ENCODE data around the gene KRTAP10-3. TPM values are rescaled to one million over a fixed set of nuclear protein-coding genes. Genes with fewer than 3 reads are reported as not detected.
"Not testable (repeated sequence)": the region's sequence is repeated elsewhere in the genome, so short reads cannot be mapped to it uniquely, and the experiment has no call there.

The KRTAP10-3 gene
- total RNA-seq, 1 experiment from 2014 or later: not detected

- Histone ChIP-seq H3K27me3 (ENCODE audit: low read length) (no peaks in the 10 kb centered on the region), H4K20me1 (ENCODE audit: low read length) (no peaks in the 10 kb centered on the region), H3K9ac (ENCODE audit: low read length) (no peak overlapping the region), H3K4me1 (ENCODE audit: insufficient read depth, low read length) (peaks cover 10% of the 10 kb centered on the region; the same call in 1 of the 2 replicates), H3K4me2 (ENCODE audit: low read length) (peak overlapping the region; percentile 42; the same call in 1 of the 2 replicates), H3K79me2 (ENCODE audit: low read length) (no peaks in the 10 kb centered on the region), H3K9me2 (replicated peaks; ENCODE audit: low read length) (no peaks in the 10 kb centered on the region), H2AFZ (ENCODE audit: low read length) (0 out of 2 replicates have a peak overlapping the region, but pooled peaks have one; percentile 17), H3K27ac (ENCODE audit: low read length) (no peak overlapping the region), H3K9me3 (ENCODE audit: low read length) (0 out of 2 replicates have a peak, but pooled peaks cover 5% of the 10 kb centered on the region), H3K4me3 (ENCODE audit: low read length) (no peak overlapping the region), H3F3A (ENCODE audit: low read length, unreplicated experiment) (no peaks in the 10 kb centered on the region), H3K36me3 (ENCODE audit: low read depth, low read length) (no peaks in the 10 kb centered on the region)
- no TSS peak for BruUV-seq (replicated peaks)
- peak; percentile 12 for DNase-seq
- no peak for ATAC-seq
- intact Hi-C loops (cut with micrococcal nuclease): no loop called here
- ChIA-PET POLR2A (ENCODE audit: unreplicated experiment) (no interaction called here), CTCF (no interaction called here)
- no peak for TF ChIP-seq CTCF (conservative IDR thresholded peaks at IDR 0.05; ENCODE audit: low read depth, low read length)
- TF ChIP-seq EZH2 (IDR thresholded peaks at IDR 0.05; ENCODE audit: low read length, unreplicated experiment): no peak
Observed at GRCh38 chr21:44583089-44583799, 24.6 kb upstream of the KRTAP10-3 start.

DNA sequence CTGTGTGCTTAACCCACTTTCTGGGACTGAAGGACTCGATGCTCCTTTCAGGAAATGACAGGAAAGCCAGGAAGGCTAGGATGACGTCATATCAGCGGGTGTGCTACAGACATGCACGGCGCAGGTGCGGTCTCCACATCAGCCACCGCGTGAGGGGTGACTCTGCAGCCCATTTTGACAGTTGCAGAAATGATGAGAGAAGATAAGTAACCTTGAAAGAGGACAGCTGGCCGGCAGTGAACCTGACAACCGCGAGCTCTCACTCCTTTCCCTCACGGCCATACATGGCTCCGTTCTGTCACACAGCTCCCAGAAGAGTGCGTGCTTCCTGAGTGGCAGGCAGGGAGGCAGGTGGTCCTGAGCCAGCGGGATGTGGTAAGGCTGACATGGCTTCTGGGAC lies 23.5 kb upstream of the KRTAP10-3 start:
- TF ChIP-seq CTCF (conservative IDR thresholded peaks at IDR 0.05; ENCODE audit: low read depth, low read length): no peak
- no peak for TF ChIP-seq EZH2 (IDR thresholded peaks at IDR 0.05; ENCODE audit: low read length, unreplicated experiment)
- TF ChIP-seq EZH2phosphoT487 (IDR thresholded peaks at IDR 0.05; ENCODE audit: borderline replicate concordance, low read length): no peak
- Histone ChIP-seq H3K27ac (ENCODE audit: low read length) (no peak overlapping the region), H3K4me3 (ENCODE audit: low read length) (no peak overlapping the region), H3K27me3 (ENCODE audit: low read length) (no peaks in the 10 kb centered on the region), H3F3A (ENCODE audit: low read length, unreplicated experiment) (no peaks in the 10 kb centered on the region), H3K4me1 (ENCODE audit: insufficient read depth, low read length) (peaks cover 10% of the 10 kb centered on the region; the same call in 1 of the 2 replicates), H3K9me2 (replicated peaks; ENCODE audit: low read length) (no peaks in the 10 kb centered on the region), H3K9ac (ENCODE audit: low read length) (no peak overlapping the region), H3K36me3 (ENCODE audit: low read depth, low read length) (no peaks in the 10 kb centered on the region), H3K4me2 (ENCODE audit: low read length) (no peak overlapping the region), H3K9me3 (ENCODE audit: low read length) (0 out of 2 replicates have a peak, but pooled peaks cover 5% of the 10 kb centered on the region), H2AFZ (ENCODE audit: low read length) (no peak overlapping the region), H4K20me1 (ENCODE audit: low read length) (no peaks in the 10 kb centered on the region), H3K79me2 (ENCODE audit: low read length) (no peaks in the 10 kb centered on the region)
- DNase-seq (no peak), ATAC-seq (no peak)
- ChIA-PET CTCF (no interaction called here), POLR2A (ENCODE audit: unreplicated experiment) (no interaction called here)
- intact Hi-C loops (cut with micrococcal nuclease): no loop called here
- no TSS peak for BruUV-seq (replicated peaks)

GRCh38 chr21:44581158-44581557 lies 22.6 kb upstream of the KRTAP10-3 start:
- Histone ChIP-seq H3K9me2 (replicated peaks; ENCODE audit: low read length) (no peaks in the 10 kb centered on the region), H3K36me3 (ENCODE audit: low read depth, low read length) (no peaks in the 10 kb centered on the region), H3K9me3 (ENCODE audit: low read length) (0 out of 2 replicates have a peak, but pooled peaks cover 5% of the 10 kb centered on the region), H3K4me3 (ENCODE audit: low read length) (no peak overlapping the region), H3K4me1 (ENCODE audit: insufficient read depth, low read length) (peaks cover 10% of the 10 kb centered on the region; the same call in 1 of the 2 replicates), H3K79me2 (ENCODE audit: low read length) (no peaks in the 10 kb centered on the region), H3K4me2 (ENCODE audit: low read length) (no peak overlapping the region), H3K27ac (ENCODE audit: low read length) (no peak overlapping the region), H3K27me3 (ENCODE audit: low read length) (no peaks in the 10 kb centered on the region), H2AFZ (ENCODE audit: low read length) (no peak overlapping the region), H4K20me1 (ENCODE audit: low read length) (no peaks in the 10 kb centered on the region), H3K9ac (ENCODE audit: low read length) (no peak overlapping the region), H3F3A (ENCODE audit: low read length, unreplicated experiment) (no peaks in the 10 kb centered on the region)
- CTCF ChIA-PET: interaction anchor here (1.7 kb wide), 1 partner anchor 213 kb away, joined by 4 read pairs; no protein-coding TSS in a partner anchor
- TF ChIP-seq CTCF (conservative IDR thresholded peaks at IDR 0.05; ENCODE audit: low read depth, low read length): no peak
- TF ChIP-seq EZH2 (IDR thresholded peaks at IDR 0.05; ENCODE audit: low read length, unreplicated experiment): no peak
- TF ChIP-seq EZH2phosphoT487 (IDR thresholded peaks at IDR 0.05; ENCODE audit: borderline replicate concordance, low read length): no peak
- BruUV-seq (replicated peaks): no TSS peak
- no peak for ATAC-seq
- no peak for DNase-seq
- intact Hi-C loops (cut with micrococcal nuclease): no loop called here
- POLR2A ChIA-PET (ENCODE audit: unreplicated experiment): no interaction called here

DNA sequence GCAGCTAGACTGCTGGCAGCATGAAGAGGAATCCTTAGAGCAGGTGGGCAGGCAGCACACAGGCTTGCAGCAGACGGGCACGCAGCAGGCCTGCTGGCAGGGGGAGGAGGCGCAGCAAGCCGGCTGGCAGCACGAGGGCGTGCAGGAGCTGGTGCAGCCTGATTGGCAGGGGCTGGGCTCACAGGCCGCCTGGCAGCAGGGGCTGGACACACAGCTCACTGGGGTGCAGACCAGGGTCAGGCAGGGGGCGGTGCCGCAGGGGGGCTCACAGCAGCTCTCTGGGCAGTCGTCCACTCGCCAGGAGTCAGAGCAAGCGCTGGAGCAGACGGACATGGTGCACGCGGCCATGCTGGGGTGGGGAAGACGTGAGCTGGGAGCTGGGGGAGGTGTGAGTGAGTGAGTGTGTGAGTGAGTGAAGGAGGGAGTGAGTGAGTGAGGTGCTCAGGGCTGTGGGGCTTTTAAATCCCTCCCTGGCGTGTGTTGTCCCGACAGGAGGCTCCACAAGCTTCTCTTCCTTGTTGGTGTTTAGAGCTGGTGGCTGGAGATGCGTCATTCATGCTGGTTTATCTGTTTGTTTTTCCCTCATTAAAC lies 21.7 kb upstream of the KRTAP10-3 start, which contains the start of gene KRTAP10-5:
TSS of gene KRTAP10-5 (minus strand) at position 374 of the 591 bp plus-strand sequence. CDS start at position 348, 26 bp downstream.
- H3K79me2 ChIP-seq (ENCODE audit: low read length); H3F3A ChIP-seq (ENCODE audit: low read length, unreplicated experiment); H3K4me1 ChIP-seq (ENCODE audit: insufficient read depth, low read length); H3K27me3 ChIP-seq (ENCODE audit: low read length); BruUV-seq (replicated peaks); H3K9me3 ChIP-seq (ENCODE audit: low read length); H3K9me2 ChIP-seq (replicated peaks; ENCODE audit: low read length); POLR2A ChIA-PET (ENCODE audit: unreplicated experiment); intact Hi-C loops (cut with micrococcal nuclease); H3K36me3 ChIP-seq (ENCODE audit: low read depth, low read length); H4K20me1 ChIP-seq (ENCODE audit: low read length): not testable (repeated sequence)
- H3K9ac ChIP-seq (ENCODE audit: low read length): peak within 1 kb of the TSS; percentile 11; the same call in 1 of the 2 replicates
- CTCF ChIA-PET: interaction anchor here (0.6 to 1.7 kb wide), 3 partner anchors 92 to 213 kb away, joined by 4 to 12 read pairs (median 4); no protein-coding TSS in a partner anchor
- peak within 1 kb of the TSS; percentile 51 for H3K4me3 ChIP-seq (ENCODE audit: low read length)
- peak within 1 kb of the TSS; percentile 40 for H3K27ac ChIP-seq (ENCODE audit: low read length)
- ATAC-seq (peak; percentile 86), DNase-seq (peak; percentile 64)
- H2AFZ ChIP-seq (ENCODE audit: low read length): peak within 1 kb of the TSS; percentile 61
- H3K4me2 ChIP-seq (ENCODE audit: low read length): peak within 1 kb of the TSS; percentile 82

Data from PC-3 (cell line).